ENCODE measurements around the gene RSPH6A.

Gene RSPH6A

DNA sequence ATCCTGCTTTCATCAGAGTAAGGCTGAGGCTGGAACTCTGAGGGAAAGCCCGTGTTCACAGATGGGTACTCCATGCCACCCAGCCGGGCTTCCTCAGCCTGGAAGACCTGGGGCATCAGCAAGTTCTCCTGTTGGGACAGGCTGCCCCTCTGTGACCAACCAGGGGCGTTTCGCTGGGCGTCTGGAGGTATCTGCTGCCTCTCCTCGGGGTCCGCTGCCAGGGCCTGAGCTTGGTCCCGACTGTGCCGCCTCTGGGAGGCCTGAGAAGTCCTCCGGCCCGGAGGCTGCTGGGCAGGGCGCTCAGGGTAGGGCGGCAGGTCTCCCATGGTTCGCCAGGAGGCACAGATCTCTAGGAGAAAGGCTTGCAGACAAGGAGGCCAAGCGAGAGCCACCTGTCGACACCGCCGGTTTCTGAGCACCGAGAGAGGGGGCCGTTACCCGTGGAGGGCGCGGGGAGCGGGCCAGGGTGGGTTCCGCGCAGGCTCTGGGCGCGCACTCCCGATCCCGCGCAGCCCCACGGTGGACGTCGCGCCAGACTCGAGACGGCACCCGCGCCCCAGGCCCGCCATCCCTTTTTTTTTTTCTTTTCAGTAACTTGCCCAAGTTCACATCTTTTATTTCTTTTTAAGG is at the start of gene RSPH6A:
RSPH6A (minus strand) TSS at position 458 of the 630 bp plus-strand sequence; CDS start at position 326, 132 bp downstream.
- DNase-seq = no peak

GRCh38 chr19:45864629-45865082 is 49.5 kb upstream of the RSPH6A start:
- DNase-seq = no peak

DNA sequence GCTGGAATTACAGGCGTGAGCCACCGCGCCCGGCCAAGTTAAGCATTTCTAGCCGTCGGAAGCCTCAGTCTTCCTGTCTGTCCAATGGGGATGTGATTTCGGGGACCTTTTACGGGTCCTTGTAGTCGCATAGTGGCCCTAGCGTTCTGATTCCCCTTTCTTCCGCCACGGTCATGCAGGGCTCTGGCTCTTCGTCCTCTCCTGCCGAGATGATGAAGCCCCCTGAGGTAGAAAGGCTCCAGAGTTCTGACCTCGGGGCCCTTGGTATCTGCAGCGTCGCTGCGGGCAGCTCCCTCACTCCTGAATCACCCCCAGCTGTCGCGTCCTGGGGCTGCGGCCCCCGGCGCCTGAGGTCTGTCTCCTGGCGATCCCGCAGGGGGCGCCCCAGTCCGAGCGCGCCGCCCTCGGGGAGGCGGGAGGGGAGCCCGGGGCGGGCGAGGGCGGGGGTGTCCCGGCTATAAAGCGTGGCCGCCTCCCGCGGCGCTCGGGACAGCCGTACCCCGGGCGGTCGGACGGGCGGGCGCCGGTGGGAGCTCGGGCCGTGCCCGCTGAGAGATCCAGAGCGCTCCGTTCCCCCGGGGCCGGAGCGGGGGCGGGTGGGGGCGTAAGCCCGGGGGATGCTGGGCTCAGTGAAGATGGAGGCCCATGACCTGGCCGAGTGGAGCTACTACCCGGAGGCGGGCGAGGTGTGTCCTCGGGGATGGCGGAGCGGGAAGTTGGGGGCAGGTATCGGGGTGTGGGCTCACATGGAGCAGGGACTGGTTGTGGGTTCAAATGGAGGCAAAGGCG is 48.9 kb upstream of the RSPH6A start, which contains the start of gene FOXA3:
FOXA3 (plus strand) TSS at position 487 of the 789 bp plus-strand sequence; CDS start at position 618, 131 bp downstream.
- peak; percentile 60 for DNase-seq

- no peak for DNase-seq
These were observed 48.3 kb upstream of the RSPH6A start for GRCh38 chr19:45863335-45863839.

GRCh38 chr19:45862564-45863334 is 47.6 kb upstream of the RSPH6A start, which contains the start of gene SYMPK:
Gene SYMPK, minus strand, starts transcription at chr19:45863147. Its CDS starts 8,652 bp downstream, at chr19:45854495.
- DNase-seq = peak; percentile 99

DNA sequence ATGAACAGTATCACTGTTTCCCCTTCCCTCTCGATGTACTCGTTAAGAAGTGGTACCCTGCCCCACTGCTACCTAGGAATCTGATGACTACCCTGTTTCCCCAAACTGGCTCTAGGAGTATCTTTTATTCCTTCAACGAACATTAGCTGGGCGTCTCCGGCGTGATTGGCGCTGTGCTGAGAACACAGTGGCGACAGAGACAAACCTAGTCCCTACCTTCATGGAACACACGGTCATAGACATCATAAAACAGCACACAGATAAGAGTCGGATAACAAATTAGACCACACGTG is 47.1 kb upstream of the RSPH6A start:
- DNase-seq = no peak

DNA sequence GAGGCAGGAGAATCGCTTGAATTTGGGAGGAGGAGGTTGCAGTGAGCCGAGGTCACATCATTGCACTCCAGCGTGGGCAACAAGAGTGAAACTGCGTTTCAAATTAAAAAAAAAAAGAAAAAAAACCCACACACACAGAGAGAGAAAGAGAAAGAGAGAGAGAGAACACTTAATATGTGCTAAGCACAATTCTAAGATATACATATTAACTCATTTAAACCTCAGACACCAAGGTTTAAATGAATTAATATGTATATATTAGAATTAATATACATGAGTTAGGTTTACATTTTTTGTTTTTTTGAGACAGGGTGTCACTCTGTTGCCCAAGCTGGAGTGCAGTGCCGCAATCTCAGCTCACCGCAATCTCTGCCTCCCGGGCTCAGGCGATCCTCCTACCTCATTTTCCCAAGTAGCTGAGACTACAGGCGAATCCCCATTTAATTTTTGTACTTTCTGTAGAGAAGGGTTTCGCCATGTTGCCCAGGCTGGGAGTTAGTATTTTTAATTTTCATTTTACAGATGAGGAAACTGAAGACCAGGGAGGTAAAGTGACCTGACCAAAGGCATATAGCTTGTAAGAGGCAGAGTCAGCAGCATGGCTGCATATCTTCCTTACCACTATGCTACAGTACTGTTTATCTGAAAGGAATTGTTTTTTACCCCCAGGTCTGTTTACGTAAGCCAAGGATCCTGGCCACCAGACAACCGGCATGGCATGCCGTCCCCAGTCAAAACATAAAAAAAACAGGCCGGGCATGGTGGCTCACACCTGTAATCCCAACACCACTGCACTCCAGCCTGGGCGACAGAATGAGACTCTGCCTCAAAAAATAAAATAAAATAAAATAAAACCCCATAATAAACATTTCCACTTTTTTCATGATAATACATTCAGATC is 45.5 kb upstream of the RSPH6A start:
- no peak for DNase-seq

- no peak for DNase-seq
These were observed 39.2 kb upstream of the RSPH6A start for GRCh38 chr19:45854167-45854778.

- no peak for DNase-seq
These were observed 37.9 kb upstream of the RSPH6A start for GRCh38 chr19:45852983-45853382.

GRCh38 chr19:45852145-45852750 is 37.1 kb upstream of the RSPH6A start:
- no peak for DNase-seq

DNA sequence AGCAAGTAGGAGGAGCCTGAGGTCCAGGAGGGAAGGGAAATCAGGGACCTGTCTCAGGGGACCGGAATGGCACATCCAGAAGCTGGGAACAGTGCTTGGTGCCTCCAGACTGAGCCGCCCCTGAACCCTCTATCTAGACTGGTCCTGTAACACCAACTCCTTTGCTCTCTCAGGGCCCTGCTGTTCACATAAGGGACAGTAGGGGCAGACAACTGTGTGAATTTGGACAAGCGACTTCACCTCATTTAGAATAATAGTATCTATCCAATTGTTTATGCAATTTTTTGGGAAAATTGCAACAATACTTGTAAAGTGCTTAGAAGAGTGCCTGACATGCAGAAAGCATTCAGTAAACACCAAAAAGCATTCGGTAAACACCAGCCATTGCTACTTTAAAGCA is 33.8 kb upstream of the RSPH6A start:
- DNase-seq = no peak

GRCh38 chr19:45847663-45848062 is 32.6 kb upstream of the RSPH6A start:
- DNase-seq = no peak

DNA sequence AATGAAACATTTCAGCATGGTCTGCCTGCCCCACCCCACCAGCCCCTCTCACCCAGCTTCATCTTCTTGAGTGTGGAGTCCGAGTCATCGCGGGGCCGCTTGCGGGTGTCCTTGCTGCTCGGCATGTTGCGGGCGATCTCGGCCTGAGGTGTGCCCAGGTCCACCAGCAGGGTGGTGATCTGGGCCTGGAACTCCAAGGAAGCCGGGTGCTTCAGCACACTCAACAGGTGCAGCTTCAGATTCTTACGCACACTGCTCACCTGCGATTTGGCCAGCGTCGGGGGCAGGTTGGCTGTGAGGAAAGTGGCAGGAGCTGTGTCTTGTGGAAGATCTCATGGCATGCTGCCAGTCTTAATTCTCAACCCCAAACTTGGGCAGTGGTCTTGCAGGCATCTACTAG is 27.1 kb upstream of the RSPH6A start:
- DNase-seq = no peak

DNA sequence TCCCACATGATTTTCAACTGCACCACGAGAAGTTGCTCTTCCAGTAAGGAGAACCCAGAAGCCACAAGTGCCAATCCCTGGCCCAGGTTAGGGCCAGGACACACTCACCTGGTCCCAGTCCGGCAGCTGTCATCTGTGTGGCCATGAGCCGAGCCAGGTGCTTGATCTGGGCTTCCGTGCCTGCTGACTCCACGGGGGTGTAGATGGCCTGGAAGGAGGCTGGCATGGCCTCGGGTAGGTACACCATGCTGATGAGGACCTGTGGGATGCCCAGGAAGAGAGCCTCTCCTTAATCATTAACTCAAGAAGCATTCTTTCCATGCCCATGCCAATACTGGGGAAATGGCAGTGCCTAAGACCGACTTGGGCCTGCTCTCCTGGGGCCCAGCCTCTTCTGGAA is 19.9 kb upstream of the RSPH6A start:
- DNase-seq = no peak

DNA sequence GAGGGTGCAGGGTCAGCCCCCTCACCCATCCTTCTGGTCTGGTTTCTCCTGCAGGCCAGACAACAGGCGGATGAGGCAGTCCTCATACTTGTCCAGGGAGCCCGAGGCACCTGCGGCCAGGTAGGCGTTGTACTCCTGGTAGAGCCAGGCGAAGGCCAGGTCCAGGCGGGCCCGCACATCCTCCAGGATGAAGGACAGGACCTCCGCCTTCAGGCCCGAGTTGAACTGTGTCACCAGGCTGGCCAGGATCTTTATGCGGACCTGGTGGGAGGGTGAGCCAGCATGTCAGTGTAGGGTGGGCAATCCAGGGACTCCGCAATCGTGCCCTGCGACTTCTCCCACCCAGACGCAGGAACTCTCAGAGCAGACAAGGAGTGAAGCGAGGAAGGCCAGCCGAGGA is 13.8 kb upstream of the RSPH6A start:
- no peak for DNase-seq

- DNase-seq = no peak
These were observed 13.4 kb upstream of the RSPH6A start for GRCh38 chr19:45828523-45828922.

DNA sequence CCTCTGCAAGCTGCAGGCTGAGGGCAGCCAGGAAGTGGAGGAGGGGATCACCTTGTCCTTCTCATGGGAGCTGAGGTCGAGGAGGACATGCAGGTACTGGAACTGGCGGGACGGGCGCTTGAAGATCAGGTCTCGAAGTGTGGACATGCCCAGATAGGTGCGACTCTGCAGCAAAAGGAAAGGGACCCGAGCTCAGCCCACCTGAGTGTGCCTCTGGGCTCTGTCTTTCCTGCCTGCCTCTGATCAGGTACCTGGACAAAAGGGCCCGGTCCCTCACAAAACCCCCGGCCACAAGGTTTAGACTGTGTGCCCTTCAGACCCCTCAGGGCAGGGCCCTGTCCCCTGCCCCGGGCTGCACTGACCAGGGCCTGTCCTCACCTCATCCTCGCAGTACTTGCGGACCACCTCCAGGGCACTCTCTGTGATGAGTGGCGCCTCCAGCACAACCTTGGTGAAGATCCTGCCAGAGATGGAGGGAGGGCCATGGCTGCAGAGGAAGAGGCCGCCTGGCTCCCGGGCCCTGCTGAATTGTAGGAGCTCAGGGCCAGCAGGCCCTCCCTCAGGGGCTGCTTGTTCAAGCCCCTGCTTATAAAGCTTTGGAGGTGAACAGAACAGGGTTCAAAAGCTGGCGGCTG is 12.5 kb upstream of the RSPH6A start:
- no peak for DNase-seq

DNA sequence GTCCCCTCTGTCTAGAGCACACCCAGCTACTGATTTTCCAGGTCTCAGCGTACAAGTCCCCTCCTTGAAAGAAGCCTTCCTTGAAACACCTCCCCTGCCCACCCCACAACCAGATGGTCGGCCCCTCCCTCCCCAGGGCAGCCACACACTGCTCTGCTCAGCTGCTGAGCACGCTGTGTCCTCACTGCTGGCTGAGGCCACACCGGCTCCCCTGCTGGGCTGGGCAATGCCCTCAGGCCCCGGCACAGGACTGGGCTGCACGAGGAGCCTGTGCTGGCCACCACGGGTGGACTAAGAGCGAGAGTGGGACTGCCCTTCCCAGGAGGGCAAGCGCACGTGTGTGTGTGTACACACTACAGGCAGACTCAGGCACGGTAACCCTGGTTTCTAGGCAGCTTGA is 11.8 kb upstream of the RSPH6A start:
- no peak for DNase-seq

- DNase-seq = no peak
These were observed 11.1 kb upstream of the RSPH6A start for GRCh38 chr19:45825917-45826893.

DNA sequence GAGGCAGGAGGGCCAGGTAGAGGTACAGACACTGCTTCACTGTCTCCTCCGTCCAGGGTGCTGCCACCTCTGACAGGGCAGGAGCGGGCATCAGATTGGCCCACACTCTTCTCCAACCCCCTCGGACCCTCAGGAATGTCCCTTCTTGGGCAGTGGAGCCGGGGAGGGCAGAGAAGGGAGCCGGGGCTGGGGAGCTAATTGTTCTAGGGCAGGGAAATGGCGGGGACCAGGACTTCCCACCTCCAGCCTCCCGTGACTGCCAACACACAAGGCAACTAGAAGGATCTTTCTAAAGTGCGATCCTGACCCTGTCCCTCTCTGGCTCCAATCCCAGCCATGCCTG is 10.1 kb upstream of the RSPH6A start:
- DNase-seq = no peak

All from stimulated activated CD4-positive, alpha-beta T cell treated with anti-CD3 and anti-CD28 coated beads, Interleukin-4, amount 100 ng/mL, for 1 hour (primary cell).